ENCODE data around the gene SLC22A5.

GRCh38 chr5:132385326-132386105, 16.0 kb downstream of the SLC22A5 start:
- TF ChIP-seq, protein P1, sequence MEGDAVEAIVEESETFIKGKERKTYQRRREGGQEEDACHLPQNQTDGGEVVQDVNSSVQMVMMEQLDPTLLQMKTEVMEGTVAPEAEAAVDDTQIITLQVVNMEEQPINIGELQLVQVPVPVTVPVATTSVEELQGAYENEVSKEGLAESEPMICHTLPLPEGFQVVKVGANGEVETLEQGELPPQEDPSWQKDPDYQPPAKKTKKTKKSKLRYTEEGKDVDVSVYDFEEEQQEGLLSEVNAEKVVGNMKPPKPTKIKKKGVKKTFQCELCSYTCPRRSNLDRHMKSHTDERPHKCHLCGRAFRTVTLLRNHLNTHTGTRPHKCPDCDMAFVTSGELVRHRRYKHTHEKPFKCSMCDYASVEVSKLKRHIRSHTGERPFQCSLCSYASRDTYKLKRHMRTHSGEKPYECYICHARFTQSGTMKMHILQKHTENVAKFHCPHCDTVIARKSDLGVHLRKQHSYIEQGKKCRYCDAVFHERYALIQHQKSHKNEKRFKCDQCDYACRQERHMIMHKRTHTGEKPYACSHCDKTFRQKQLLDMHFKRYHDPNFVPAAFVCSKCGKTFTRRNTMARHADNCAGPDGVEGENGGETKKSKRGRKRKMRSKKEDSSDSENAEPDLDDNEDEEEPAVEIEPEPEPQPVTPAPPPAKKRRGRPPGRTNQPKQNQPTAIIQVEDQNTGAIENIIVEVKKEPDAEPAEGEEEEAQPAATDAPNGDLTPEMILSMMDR (IDR thresholded peaks at IDR 0.05; ENCODE audit: control extremely low read depth in 1 of 3, insufficient read depth in 1 of 3, low read depth in 1 of 3, low read length in 3 of 3): peak; percentile 69 to 73 (median 69)
- TF ChIP-seq CEBPB (IDR thresholded peaks at IDR 0.05; ENCODE audit: low read depth, low read length) (no peak), POLR2A (IDR thresholded peaks at IDR 0.05; ENCODE audit: control extremely low read depth in 1 of 2, low read depth in 2 of 2, low read length in 2 of 2) (no peak), TAF1 (IDR thresholded peaks at IDR 0.05; ENCODE audit: low read depth, low read length) (no peak)

Measured in H1 (cell line).